Mesothelial cell of epicardium (in vitro differentiated cells): ENCODE measurements around the gene MROH2A. TPM values are rescaled to one million over a fixed set of nuclear protein-coding genes. Genes with fewer than 3 reads are reported as not detected.
A peak's percentile ranks its signal among the peaks of the same experiment; 100 is the strongest.

Experiments used
- DNase-seq, 2 experiments: peaks; one replicate each; pipeline ENCODE4 v3.0.0; 2021; ENCODE audit warnings: low spot score in 2 of 2; ENCODE audit not compliant: unreplicated experiment in 2 of 2
- H3K27ac Mint-ChIP-seq: 2 replicates; pipeline ENCODE4 v1.8.0; 2021; ENCODE audit warnings: mixed read lengths
- H3K27me3 Mint-ChIP-seq: 2 replicates; pipeline ENCODE4 v1.8.0; 2021; ENCODE audit warnings: low read depth, mixed read lengths
- H3K36me3 Mint-ChIP-seq: 2 replicates; pipeline ENCODE4 v1.8.0; 2021; ENCODE audit warnings: mixed read lengths
- H3K4me1 Mint-ChIP-seq: 2 replicates; pipeline ENCODE4 v1.8.0; 2021; ENCODE audit warnings: mixed read lengths
- H3K4me3 Mint-ChIP-seq: 2 replicates; pipeline ENCODE4 v1.8.0; 2021; ENCODE audit warnings: mild to moderate bottlenecking, moderate library complexity, mixed read lengths
- H3K9me3 Mint-ChIP-seq: 2 replicates; pipeline ENCODE4 v1.8.0; 2021; ENCODE audit warnings: mixed read lengths
- CTCF ChIP-seq: fragments of 200-600 bp; sonication (generic); IDR thresholded peaks from one replicate; pipeline ENCODE4 v1.5.0; 2021; ENCODE audit warnings: antibody characterized with exemption; ENCODE audit not compliant: unreplicated experiment
- total RNA-seq: library from RNA; stranded (reverse); gene quantifications from 3 replicates; pipeline ENCODE4 v1.2.1, GENCODE V29; 2021

Gene MROH2A
- total RNA-seq, 1 donor from 2014 or later = not detected

DNA sequence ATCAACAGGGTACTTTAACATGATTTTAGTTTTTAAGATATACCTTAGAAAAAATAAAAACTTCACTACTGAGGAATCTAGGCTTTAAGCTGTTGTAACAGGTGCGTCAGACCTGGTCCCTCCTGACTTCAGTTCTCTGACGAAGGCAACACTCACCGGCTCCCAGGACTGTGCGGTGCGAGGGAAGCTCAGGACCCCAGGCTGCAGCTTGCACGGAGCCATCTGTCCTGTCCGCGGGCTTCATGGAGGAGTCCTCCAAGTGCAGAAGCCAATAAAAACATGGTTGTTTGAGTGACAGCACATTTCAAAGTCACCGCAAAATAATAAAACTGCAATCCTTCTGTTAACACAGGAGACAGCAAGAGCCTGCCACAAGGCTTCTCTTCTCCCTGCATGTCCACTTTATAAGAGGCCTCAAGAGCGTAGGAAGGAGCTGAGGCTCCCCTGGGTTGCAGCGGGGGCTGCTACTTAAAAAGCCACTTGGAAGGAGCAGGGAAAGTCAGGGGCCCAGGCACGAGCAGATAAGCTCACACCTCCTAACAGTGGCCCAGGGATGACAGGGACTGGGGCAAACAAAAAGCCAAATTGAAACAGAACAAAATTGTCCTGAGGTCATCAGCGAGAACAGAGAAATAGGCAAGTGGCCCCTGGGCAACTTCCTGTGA lies 71.6 kb downstream of the MROH2A start:
- Mint-ChIP-seq H3K27ac (no peak overlapping the region), H3K4me1 (peaks cover 26% of the 10 kb centered on the region), H3K27me3 (no peaks in the 10 kb centered on the region), H3K36me3 (peaks cover 14% of the 10 kb centered on the region), H3K9me3 (no peaks in the 10 kb centered on the region), H3K4me3 (no peak overlapping the region)
- no peak for TF ChIP-seq CTCF
- DNase-seq = no peak

GRCh38 chr2:233850745-233851144 lies 72.6 kb downstream of the MROH2A start:
- TF ChIP-seq CTCF = no peak
- peaks cover 29% of the 10 kb centered on the region for H3K4me1 Mint-ChIP-seq

GRCh38 chr2:233851169-233851568 lies 73.0 kb downstream of the MROH2A start:
- no peak for TF ChIP-seq CTCF
- Mint-ChIP-seq H3K4me1 (peaks cover 29% of the 10 kb centered on the region), H3K36me3 (peaks cover 12% of the 10 kb centered on the region), H3K9me3 (no peaks in the 10 kb centered on the region), H3K27me3 (no peaks in the 10 kb centered on the region), H3K27ac (no peak overlapping the region), H3K4me3 (no peak overlapping the region)
- no peak for DNase-seq

More at GRCh38 chr2:233850745-233851144, 72.6 kb downstream of the MROH2A start:
- Mint-ChIP-seq H3K27me3 (no peaks in the 10 kb centered on the region), H3K4me3 (no peak overlapping the region), H3K36me3 (peaks cover 14% of the 10 kb centered on the region), H3K27ac (no peak overlapping the region), H3K9me3 (no peaks in the 10 kb centered on the region)
- DNase-seq = no peak

DNA sequence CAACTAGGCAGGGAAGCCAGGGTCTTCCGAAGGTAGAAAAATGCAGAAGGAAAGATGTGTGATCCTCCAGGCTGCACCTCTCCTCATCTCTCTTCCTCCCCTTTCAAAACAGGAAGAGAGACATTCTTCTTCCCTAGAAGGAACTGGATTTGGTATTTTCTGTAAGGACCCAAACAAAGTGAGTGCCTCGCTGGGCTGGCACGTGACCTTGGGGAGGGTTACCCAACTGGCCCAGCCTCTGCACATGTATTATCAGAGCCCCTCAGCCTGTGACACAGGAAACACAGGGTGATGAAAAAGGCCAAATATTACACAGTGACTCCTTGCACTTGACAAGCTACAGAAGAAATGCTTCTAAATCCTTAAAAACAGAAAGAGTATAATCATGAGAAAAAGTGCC lies 73.9 kb downstream of the MROH2A start:
- DNase-seq = no peak
- H3K4me3 Mint-ChIP-seq = peak overlapping the region; percentile 98
- H3K36me3 Mint-ChIP-seq = peaks cover 6% of the 10 kb centered on the region
- no peak for TF ChIP-seq CTCF
- no peaks in the 10 kb centered on the region for H3K9me3 Mint-ChIP-seq
- H3K27me3 Mint-ChIP-seq = no peaks in the 10 kb centered on the region
- no peak overlapping the region for H3K27ac Mint-ChIP-seq
- H3K4me1 Mint-ChIP-seq = peaks cover 29% of the 10 kb centered on the region

- no peak for TF ChIP-seq CTCF
- no peak for DNase-seq
- Mint-ChIP-seq H3K36me3 (peaks cover 6% of the 10 kb centered on the region), H3K27me3 (no peaks in the 10 kb centered on the region), H3K9me3 (no peaks in the 10 kb centered on the region), H3K27ac (no peak overlapping the region), H3K4me3 (peak overlapping the region; percentile 98), H3K4me1 (peaks cover 29% of the 10 kb centered on the region)
Observed at GRCh38 chr2:233853353-233853752, 75.2 kb downstream of the MROH2A start.
